Sigmoid colon (tissue), 4 donors: ENCODE measurements around the gene SRD5A3.

Source experiments
- CTCF ChIP-seq, 4 experiments: fragments of 450-650 bp in 3 of 4; fragments of 200-600 bp in 1 of 4; IDR thresholded peaks; one replicate each; pipeline ENCODE4 v1.5.1; 2016 to 2019; ENCODE audit warnings: antibody characterized with exemption in 4 of 4, mild to moderate bottlenecking in 3 of 4, moderate library complexity in 2 of 4
- POLR2A ChIP-seq, 2 donors: fragments of 450-650 bp; IDR thresholded peaks; one replicate each; pipeline ENCODE4 v1.6.1; 2016; ENCODE audit warnings: antibody characterized with exemption in 2 of 2, mild to moderate bottlenecking in 2 of 2, moderate library complexity in 2 of 2
- POLR2AphosphoS5 ChIP-seq, 4 donors: sonication (generic); formaldehyde crosslinking; IDR thresholded peaks; one replicate each; pipeline ENCODE4 v1.6.1; 2017; ENCODE audit warnings: antibody characterized with exemption in 4 of 4

GRCh38 chr4:55323375-55323774 is 22.7 kb upstream of the SRD5A3 start:
- TF ChIP-seq POLR2A (IDR thresholded peaks at IDR 0.05) (no peak), CTCF (IDR thresholded peaks at IDR 0.05) (no peak), POLR2AphosphoS5 (IDR thresholded peaks at IDR 0.05) (no peak)
